Esophagus muscularis mucosa (tissue), 4 donors: ENCODE results near the gene GADL1. TPM values are rescaled to one million over a fixed set of nuclear protein-coding genes. Genes with fewer than 3 reads are reported as not detected.

Source experiments
- DNase-seq: peaks from one replicate; pipeline ENCODE4 v3.0.0-alpha.2; 2017; ENCODE audit errors: extremely low spot score
- H3K27ac ChIP-seq, 4 donors: fragments of 200-600 bp; sonication (generic); replicated peaks in 1 of 4; 1 replicate in 3 of 4; 2 replicates in 1 of 4; pipeline ENCODE4 v1.5.1; 2016 to 2019; ENCODE audit warnings: mild to moderate bottlenecking in 1 of 4
- H3K27me3 ChIP-seq, 4 donors: fragments of 200-600 bp; sonication (generic); one replicate each; pipeline versions ENCODE4 v1.5.1 to v1.6.0; 2016 to 2019
- H3K36me3 ChIP-seq, 4 donors: fragments of 200-600 bp; sonication (generic); one replicate each; pipeline ENCODE4 v1.5.1; 2016 to 2019
- H3K4me1 ChIP-seq, 4 donors: fragments of 200-600 bp; sonication (generic); one replicate each; pipeline ENCODE4 v1.5.1; 2016 to 2019
- H3K4me3 ChIP-seq, 4 donors: fragments of 200-600 bp; sonication (generic); 1 replicate in 2 of 4; 2 replicates in 2 of 4; pipeline ENCODE4 v1.5.1; 2016 to 2019; ENCODE audit warnings: mild to moderate bottlenecking in 4 of 4, moderate library complexity in 1 of 4
- H3K9me3 ChIP-seq, 4 donors: fragments of 200-600 bp; sonication (generic); 1 replicate in 3 of 4; 2 replicates in 1 of 4; pipeline ENCODE4 v1.5.1; 2016 to 2019
- CTCF ChIP-seq, 3 experiments: fragments of 200-600 bp in 2 of 3; fragments of 450-650 bp in 1 of 3; sonication (generic) in 2 of 3; IDR thresholded peaks; one replicate each; pipeline ENCODE4 v1.5.1; 2017 to 2019; ENCODE audit warnings: antibody characterized with exemption in 3 of 3, mild to moderate bottlenecking in 2 of 3, moderate library complexity in 1 of 3
- EP300 ChIP-seq: sonication (generic); formaldehyde crosslinking; IDR thresholded peaks from one replicate; pipeline ENCODE4 v1.6.1; 2017; ENCODE audit warnings: antibody characterized with exemption
- POLR2A ChIP-seq: fragments of 450-650 bp; IDR thresholded peaks from one replicate; pipeline ENCODE4 v1.6.1; 2017; ENCODE audit warnings: antibody characterized with exemption, moderate library complexity, mild to moderate bottlenecking, low read depth
- POLR2AphosphoS5 ChIP-seq, 2 donors: sonication (generic); formaldehyde crosslinking; IDR thresholded peaks; one replicate each; pipeline ENCODE4 v1.6.1; 2017; ENCODE audit warnings: antibody characterized with exemption in 2 of 2
- WGBS: methylation state at CpG from one replicate; pipeline ENCODE4 v1.1.5; 2018; 5-methylcytosine and 5-hydroxymethylcytosine counted together
- intact Hi-C: fragments of 100-400 bp; cut with DNase I; formaldehyde crosslinking; loops from one replicate; pipeline ENCODE4 v1.15.1; 2023
- total RNA-seq, 4 donors: library from RNA; depleted of rRNA; stranded (reverse); fragments of >200 nt; gene quantifications; one replicate each; pipeline versions ENCODE4 v1.1.0 to v1.2.1, GENCODE V29; 2016

Gene GADL1
- total RNA-seq, 4 donors from 2014 or later, result 1.7 to 4.6 (median 3.0) TPM

- no peak for TF ChIP-seq EP300
- no peak for TF ChIP-seq POLR2A
- no peak for TF ChIP-seq CTCF (IDR thresholded peaks at IDR 0.05)
- no peak for TF ChIP-seq POLR2AphosphoS5 (IDR thresholded peaks at IDR 0.05)
- no peaks in the 10 kb centered on the region for H3K27me3 ChIP-seq
- no peaks in the 10 kb centered on the region for H3K36me3 ChIP-seq
- WGBS, result 95% methylated on average over 2 of the region's 2 CpGs
- no peaks in the 10 kb centered on the region for H3K9me3 ChIP-seq
- intact Hi-C loops, result no loop called here
- H3K27ac ChIP-seq, result no peak overlapping the region
- DNase-seq, result no peak
- peaks cover 0 to 6% (median 0%) of the 10 kb centered on the region in 4 donors for H3K4me1 ChIP-seq
- no peak overlapping the region for H3K4me3 ChIP-seq
Observed at GRCh38 chr3:30711867-30712266, 182.6 kb downstream of the GADL1 start.

GRCh38 chr3:30711151-30711550 is 183.3 kb downstream of the GADL1 start:
- Histone ChIP-seq H3K4me1 (peaks cover 0 to 6% (median 0%) of the 10 kb centered on the region in 4 donors), H3K36me3 (no peaks in the 10 kb centered on the region), H3K9me3 (no peaks in the 10 kb centered on the region), H3K27me3 (no peaks in the 10 kb centered on the region), H3K27ac (no peak overlapping the region), H3K4me3 (no peak overlapping the region)
- TF ChIP-seq CTCF (IDR thresholded peaks at IDR 0.05), result no peak
- TF ChIP-seq EP300, result no peak
- TF ChIP-seq POLR2A, result no peak
- no peak for TF ChIP-seq POLR2AphosphoS5 (IDR thresholded peaks at IDR 0.05)
- intact Hi-C loops, result no loop called here
- DNase-seq, result no peak

- TF ChIP-seq EP300, result no peak
- TF ChIP-seq POLR2AphosphoS5 (IDR thresholded peaks at IDR 0.05), result no peak
- TF ChIP-seq CTCF (IDR thresholded peaks at IDR 0.05), result no peak
- TF ChIP-seq POLR2A, result no peak
- no peaks in the 10 kb centered on the region for H3K36me3 ChIP-seq
- 88% methylated on average over 7 of the region's 7 CpGs for WGBS
- intact Hi-C loops, result no loop called here
- H3K4me3 ChIP-seq, result no peak overlapping the region
- H3K4me1 ChIP-seq, result peaks cover 0 to 6% (median 0%) of the 10 kb centered on the region in 4 donors
- no peaks in the 10 kb centered on the region for H3K27me3 ChIP-seq
- H3K9me3 ChIP-seq, result no peaks in the 10 kb centered on the region
- H3K27ac ChIP-seq, result no peak overlapping the region
- DNase-seq, result no peak
Observed at GRCh38 chr3:30710017-30710416, 184.4 kb downstream of the GADL1 start.

- intact Hi-C loops, result no loop called here
- Histone ChIP-seq H3K36me3 (no peaks in the 10 kb centered on the region), H3K27ac (no peak overlapping the region)
Observed at GRCh38 chr3:30708472-30708871, 186.0 kb downstream of the GADL1 start.

More at GRCh38 chr3:30708472-30708871, 186.0 kb downstream of the GADL1 start:
- Histone ChIP-seq H3K4me3 (no peak overlapping the region), H3K27me3 (no peaks in the 10 kb centered on the region), H3K4me1 (peaks cover 0 to 6% (median 0%) of the 10 kb centered on the region in 4 donors), H3K9me3 (no peaks in the 10 kb centered on the region)
- no peak for DNase-seq
- TF ChIP-seq POLR2A, result no peak
- TF ChIP-seq EP300, result no peak
- TF ChIP-seq CTCF (IDR thresholded peaks at IDR 0.05), result no peak
- no peak for TF ChIP-seq POLR2AphosphoS5 (IDR thresholded peaks at IDR 0.05)
